ENCODE data around the gene POT1.
A peak's percentile ranks its signal among the peaks of the same experiment; 100 is the strongest.
"Not testable (repeated sequence)": the region's sequence is repeated elsewhere in the genome, so short reads cannot be mapped to it uniquely, and the experiment has no call there.

POT1 gene

GRCh38 chr7:124929467-124930172, at the start of gene POT1:
TSS of gene POT1 (minus strand) at chr7:124929825. CDS start at chr7:124897173, 32,652 bp downstream.
- DNase-seq, result peak; percentile 99

DNA sequence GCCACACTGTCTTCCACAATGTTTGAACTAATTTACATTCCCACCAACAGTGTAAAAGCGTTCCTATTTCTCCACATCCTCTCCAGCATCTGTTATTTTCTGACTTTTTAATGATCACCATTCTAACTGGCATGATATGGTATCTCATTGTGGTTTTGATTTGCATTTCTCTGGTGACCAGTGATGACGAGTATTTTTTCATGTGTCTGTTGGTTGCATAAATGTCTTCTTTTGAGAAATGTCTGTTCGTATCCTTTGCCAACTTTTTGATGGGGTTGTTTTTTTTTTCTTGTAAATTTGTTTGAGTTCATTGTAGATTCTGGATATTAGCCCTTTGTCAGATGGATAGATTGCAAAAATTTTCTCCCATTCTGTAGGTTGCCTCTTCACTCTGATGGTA, 45.5 kb upstream of the POT1 start:
- DNase-seq, result not testable (repeated sequence)

DNA sequence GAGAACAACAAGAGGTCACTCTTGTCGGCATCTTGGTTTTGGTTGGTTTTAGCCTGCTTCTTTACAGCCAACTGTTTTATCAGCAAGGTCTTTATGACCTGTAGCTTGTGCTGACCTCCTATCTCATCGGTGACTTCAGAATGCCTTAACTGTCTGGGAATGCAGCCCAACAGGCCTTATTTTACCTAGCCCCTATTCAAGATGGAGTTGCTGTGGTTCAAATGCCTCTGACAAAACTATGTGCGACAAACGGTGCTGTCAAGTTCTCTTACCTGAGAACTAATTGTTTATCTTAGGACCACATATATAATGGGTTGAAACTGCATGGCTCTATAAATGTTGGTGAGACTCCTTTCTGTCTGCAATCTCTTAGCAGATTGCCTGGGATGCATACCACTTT, 35.9 kb upstream of the POT1 start:
- DNase-seq, result no peak

- DNase-seq, result no peak
Observed at GRCh38 chr7:124959676-124960075, 30.1 kb upstream of the POT1 start.

DNA sequence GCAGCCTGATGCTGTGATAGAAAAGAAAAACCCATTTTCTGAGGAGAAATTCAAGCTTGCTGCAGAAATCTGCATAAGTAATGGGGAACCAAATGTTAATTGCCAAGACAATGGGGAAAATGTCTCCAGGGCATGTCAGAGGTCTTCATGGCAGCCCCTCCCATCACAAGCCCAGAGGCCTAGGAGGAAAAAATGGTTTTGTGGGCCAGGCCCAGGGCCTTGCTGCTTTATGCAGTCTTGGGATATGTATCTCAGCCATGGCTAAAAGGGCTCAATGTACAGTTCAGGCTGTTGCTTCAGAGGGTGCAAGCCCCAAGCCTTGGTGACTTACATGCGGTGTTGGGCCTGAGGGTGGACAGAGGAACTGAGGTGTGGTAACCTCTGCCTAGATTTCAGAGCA, 28.3 kb upstream of the POT1 start:
- not testable (repeated sequence) for DNase-seq

GRCh38 chr7:124956160-124956559, 26.5 kb upstream of the POT1 start:
- no peak for DNase-seq

DNA sequence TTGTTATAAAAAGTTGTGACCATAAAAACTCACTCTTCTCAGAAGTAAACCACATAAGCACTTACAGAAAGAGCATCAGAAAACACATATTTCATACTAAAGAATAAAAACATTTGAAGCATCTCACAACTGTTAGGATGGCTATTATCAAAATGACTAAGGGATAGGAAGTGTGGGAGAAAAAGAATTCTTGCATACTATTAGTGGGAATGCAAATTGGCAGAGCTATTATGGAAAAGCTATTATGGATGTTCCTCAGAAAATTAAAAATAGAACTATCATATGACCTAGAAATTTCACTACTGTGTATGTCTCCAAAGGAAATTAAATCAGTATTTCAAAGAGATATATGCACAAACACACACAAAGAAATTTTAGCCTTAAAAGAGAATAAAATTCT, 25.2 kb upstream of the POT1 start:
- DNase-seq, result no peak

DNA sequence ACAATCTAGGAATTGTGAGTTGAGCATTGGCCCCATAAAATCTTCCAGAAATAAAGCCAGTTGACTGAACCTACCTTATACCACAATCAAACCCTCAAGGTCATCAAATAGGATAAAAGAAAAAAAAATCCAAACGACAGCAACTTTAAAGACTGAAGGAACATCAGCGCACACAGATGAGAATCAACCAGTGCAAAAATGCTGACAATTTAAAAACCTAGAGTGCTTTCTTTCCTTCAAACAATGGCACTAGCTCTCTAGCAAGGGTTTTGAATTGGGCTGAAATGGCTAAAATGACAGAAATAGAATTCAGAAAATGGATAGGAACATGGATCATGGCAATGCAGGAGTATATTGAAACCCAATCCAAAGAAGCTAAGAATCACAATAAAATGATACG, 16.1 kb upstream of the POT1 start:
- DNase-seq, result no peak

DNA sequence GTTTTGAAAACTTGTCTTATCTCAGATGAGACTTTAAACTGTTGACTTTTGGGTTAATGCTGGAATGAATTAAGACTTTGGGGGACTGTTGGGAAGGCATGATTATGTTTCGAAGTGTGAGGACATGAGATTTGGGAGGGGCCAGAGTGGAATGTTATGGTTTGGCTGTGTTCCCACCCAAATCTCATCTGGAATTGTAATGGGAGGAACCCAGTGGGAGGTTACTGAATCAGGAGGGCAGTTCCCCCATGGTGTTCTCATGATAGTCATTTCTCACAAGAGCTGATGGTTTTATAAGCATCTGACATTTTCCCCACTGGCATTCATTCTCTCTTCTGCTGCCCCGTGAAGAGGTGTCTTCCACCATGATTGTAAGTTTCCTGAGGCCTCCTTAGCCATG, 13.8 kb upstream of the POT1 start:
- DNase-seq, result no peak

- DNase-seq, result no peak
Observed at GRCh38 chr7:124942399-124942798, 12.8 kb upstream of the POT1 start.

- DNase-seq, result no peak
Observed at GRCh38 chr7:124940306-124940705, 10.7 kb upstream of the POT1 start.

DNA sequence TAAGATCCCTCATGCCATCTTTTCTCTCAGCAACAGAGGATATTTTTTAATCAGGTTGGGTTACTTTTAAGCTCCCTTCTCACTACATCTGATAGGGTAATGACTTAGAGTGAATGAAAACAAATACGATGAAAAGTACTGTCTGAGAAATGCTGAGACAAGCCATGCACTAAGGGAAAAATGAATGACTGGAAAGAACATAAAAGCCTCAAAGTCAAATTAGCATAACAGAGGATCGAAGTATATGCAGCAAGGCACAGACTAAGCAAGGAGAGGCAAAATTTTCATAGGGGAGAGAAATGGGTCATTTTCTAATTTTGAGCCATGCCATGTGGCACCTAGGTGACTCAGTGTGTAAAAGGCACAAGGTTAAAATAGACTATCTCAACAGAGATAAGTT, 8.5 kb upstream of the POT1 start:
- no peak for DNase-seq

DNA sequence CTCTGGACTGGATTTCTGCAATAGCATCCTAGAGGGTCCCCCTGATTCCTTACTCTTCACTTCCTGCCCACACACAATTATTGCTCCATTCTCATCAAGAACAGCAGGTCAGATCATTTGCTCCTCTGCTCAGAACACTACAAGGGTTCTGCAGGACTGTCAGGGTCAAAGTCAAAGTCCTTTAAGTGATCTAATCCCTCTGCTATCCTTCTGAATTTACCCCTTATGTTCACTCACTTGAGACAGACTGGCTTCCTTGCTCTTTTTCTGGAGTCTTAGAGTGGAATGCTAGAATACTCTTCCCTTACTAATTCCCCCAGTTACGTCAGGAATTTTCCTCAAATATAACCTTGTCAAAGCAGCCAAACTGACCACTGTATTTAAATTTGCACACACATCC, 7.5 kb upstream of the POT1 start:
- no peak for DNase-seq

DNA sequence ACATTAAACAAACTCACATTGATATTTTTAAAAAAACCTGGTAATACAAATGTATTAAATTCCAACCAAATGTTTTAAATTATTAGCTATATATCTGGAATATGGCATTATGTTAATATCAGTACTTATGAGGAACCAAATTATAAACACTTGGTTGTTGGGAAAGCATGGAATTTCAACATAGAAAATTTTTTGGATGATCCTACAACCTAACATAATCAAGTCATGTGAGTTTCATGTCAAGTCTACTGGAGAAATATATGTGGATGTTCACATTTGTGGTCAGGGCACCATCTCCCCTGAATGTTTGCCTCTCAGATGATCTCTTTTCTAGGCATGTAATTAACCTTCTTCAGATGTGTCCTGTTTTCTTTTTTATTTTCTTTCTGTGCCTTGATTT, 5.2 kb upstream of the POT1 start:
- DNase-seq, result no peak

DNA sequence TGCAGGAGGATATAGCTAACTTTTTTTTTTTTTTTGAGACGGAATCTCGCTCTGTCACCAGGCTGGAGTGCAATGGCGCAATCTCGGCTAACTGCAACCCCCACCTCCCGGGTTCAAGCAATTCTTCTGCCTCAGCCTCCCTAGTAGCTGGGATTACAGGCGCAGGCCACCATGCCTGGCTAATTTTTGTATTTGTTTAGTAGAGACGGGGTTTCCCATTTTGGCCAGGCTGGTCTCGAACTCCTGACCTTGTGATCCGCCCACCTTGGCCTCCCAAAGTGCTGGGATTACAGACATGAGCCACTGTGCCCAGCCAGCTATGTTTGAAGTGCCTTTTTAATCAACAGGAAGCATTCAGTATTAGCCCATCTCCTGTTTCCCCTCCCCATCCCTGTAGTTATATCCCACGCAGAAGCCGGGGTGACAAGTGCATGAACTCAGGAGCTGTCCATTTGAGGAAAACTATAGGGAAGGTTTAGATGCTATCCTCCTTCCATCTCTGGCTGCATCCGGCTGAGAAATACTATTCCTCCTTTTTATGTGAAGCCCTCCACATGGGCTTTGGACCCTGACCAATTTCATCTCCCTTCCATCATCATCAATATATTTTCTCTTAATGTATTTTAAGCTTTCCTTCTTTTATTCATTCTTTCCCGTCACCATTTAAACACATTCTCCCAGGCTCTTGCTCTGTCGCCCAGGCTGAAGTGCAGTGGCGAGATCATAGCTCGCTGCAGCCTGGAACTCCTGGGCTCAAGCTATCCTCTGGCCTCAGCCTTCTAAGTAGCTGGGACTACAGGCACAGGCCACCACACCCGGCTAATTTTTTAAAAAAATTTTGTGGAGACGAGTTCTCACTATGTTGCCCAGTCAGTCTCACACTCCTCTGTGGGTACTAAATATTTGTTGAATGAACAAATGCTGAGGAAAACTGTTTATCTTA, 1.3 kb upstream of the POT1 start:
- DNase-seq, result no peak

- DNase-seq, result no peak
Observed at GRCh38 chr7:124930173-124930623, 573 bp upstream of the POT1 start.

GRCh38 chr7:124924906-124925305, 4.7 kb downstream of the POT1 start:
- DNase-seq, result no peak

GRCh38 chr7:124922200-124922599, 7.4 kb downstream of the POT1 start:
- DNase-seq, result no peak

DNA sequence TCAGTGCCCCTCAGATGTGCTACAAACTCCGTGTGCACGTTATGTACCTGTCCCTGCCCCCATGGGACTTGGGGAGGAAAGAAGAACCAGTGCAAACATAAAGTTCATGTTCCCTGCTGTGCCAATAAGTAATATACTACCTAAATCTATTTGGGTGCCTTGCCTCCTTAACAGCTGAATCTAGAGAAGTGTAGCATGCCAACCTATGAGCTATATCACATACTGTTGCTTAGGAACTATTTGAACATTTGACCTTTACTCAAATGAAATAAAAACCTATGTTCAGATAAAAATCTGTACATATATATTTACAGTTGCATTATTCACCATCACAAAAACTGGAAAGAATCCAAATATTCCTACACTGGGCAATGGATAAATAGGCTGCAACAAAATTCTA, 9.8 kb downstream of the POT1 start:
- DNase-seq, result no peak

GRCh38 chr7:124918662-124919061, 11.0 kb downstream of the POT1 start:
- DNase-seq, result no peak

GRCh38 chr7:124915242-124915641, 14.4 kb downstream of the POT1 start:
- DNase-seq, result no peak

GRCh38 chr7:124914298-124914697, 15.3 kb downstream of the POT1 start:
- DNase-seq, result no peak

GRCh38 chr7:124912972-124913371, 16.7 kb downstream of the POT1 start:
- no peak for DNase-seq

DNA sequence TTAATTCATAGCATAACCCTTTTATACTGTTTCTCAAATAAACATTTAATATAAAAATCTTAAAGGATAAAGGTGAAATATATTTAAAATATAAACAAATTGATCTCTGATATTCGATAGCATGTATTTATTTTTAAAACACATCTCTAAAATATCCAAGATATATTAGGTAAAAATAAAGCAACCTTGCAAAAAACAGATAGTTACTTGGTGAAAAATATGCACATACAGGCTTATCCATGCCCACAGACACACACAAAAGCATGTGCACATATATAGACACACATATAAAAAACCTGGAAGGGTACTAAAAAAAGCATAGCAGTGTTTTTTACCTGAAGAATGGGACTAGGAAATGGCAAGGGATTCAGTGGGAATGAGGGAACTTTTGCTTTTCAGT, 19.8 kb downstream of the POT1 start:
- no peak for DNase-seq

All from eye (tissue), 1 donor.